Measurements from ENCODE around the gene ATG9B.

GRCh38 chr7:150965273-150965830 is 58.9 kb downstream of the ATG9B start:
- TF ChIP-seq POLR2A (IDR thresholded peaks at IDR 0.05) (no peak), CTCF (IDR thresholded peaks at IDR 0.05) (no peak)
